ENCODE results near the gene RPS2.

- TF ChIP-seq EP300 (IDR thresholded peaks at IDR 0.05; ENCODE audit: borderline replicate concordance): no peak
- peak; percentile 73; the same call in 1 of the 2 replicates for TF ChIP-seq YY1 (IDR thresholded peaks at IDR 0.05; ENCODE audit: low read depth)
- TF ChIP-seq, protein P1, sequence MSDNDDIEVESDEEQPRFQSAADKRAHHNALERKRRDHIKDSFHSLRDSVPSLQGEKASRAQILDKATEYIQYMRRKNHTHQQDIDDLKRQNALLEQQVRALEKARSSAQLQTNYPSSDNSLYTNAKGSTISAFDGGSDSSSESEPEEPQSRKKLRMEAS (IDR thresholded peaks at IDR 0.05): peak; percentile 97
- TF ChIP-seq TCF12 (IDR thresholded peaks at IDR 0.05; ENCODE audit: low read depth): peak; percentile 10; the same call in 1 of the 2 replicates
- no peak for TF ChIP-seq NFIC (IDR thresholded peaks at IDR 0.05)
- peak; percentile 98 for TF ChIP-seq TAF1 (IDR thresholded peaks at IDR 0.05; ENCODE audit: low read depth)
- TF ChIP-seq, protein P2, sequence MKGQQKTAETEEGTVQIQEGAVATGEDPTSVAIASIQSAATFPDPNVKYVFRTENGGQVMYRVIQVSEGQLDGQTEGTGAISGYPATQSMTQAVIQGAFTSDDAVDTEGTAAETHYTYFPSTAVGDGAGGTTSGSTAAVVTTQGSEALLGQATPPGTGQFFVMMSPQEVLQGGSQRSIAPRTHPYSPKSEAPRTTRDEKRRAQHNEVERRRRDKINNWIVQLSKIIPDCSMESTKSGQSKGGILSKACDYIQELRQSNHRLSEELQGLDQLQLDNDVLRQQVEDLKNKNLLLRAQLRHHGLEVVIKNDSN (IDR thresholded peaks at IDR 0.05): peak; percentile 42; the same call in 1 of the 2 replicates
- TF ChIP-seq REST (IDR thresholded peaks at IDR 0.05; ENCODE audit: low read depth): no peak
Observed at GRCh38 chr16:1964506-1965395, at the start of gene RPS2.
